Measurements from ENCODE around the gene ZFTA. TPM values are rescaled to one million over a fixed set of nuclear protein-coding genes. Genes with fewer than 3 reads are reported as not detected.

The ZFTA gene
- total RNA-seq, 2 experiments from 2014 or later = 4.1 to 4.3 TPM

GRCh38 chr11:63719987-63720386 lies 48.6 kb downstream of the ZFTA start:
- DNase-seq (no peak), ATAC-seq (no peak)
- Mint-ChIP-seq H3K27ac (no peak overlapping the region), H3K4me1 (ENCODE audit: low read depth) (no peaks in the 10 kb centered on the region), H3K27me3 (no peaks in the 10 kb centered on the region), H3K9me3 (no peaks in the 10 kb centered on the region), H3K4me3 (no peak overlapping the region), H3K36me3 (ENCODE audit: low read depth) (no peaks in the 10 kb centered on the region)
- intact Hi-C loops (cut with micrococcal nuclease) = no loop called here
- no peak for TF ChIP-seq CTCF (IDR thresholded peaks at IDR 0.05)
- CTCF ChIA-PET = interaction anchor here (0.8 to 1.0 kb wide), 2 partner anchors 15 to 18 kb away, joined by 3 read pairs; no protein-coding TSS in a partner anchor
- POLR2A ChIA-PET = interaction anchor here (0.6 kb wide), 1 partner anchor 1477 kb away, joined by 5 read pairs; no protein-coding TSS in a partner anchor

- H3K4me1 Mint-ChIP-seq (ENCODE audit: low read depth) = no peaks in the 10 kb centered on the region
- H3K27me3 Mint-ChIP-seq = no peaks in the 10 kb centered on the region
- CTCF ChIA-PET = interaction anchor here (1.5 kb wide), 1 partner anchor 19 kb away, joined by 7 read pairs; no protein-coding TSS in a partner anchor
- H3K36me3 Mint-ChIP-seq (ENCODE audit: low read depth) = no peaks in the 10 kb centered on the region
- no peaks in the 10 kb centered on the region for H3K9me3 Mint-ChIP-seq
- no peak overlapping the region for H3K27ac Mint-ChIP-seq
- no peak for TF ChIP-seq CTCF (IDR thresholded peaks at IDR 0.05)
- no peak for DNase-seq
- intact Hi-C loops (cut with micrococcal nuclease) = no loop called here
- no peak overlapping the region for H3K4me3 Mint-ChIP-seq
- ATAC-seq = no peak
- POLR2A ChIA-PET = no interaction called here
Observed at GRCh38 chr11:63719001-63719400, 49.6 kb downstream of the ZFTA start.

Other genes with a start within 250 kb of the ZFTA start
- 10 to 100 TPM; 24.1 to 26.2 TPM for gene PLAAT4, start 232.0 kb downstream of the ZFTA start, total RNA-seq
- gene PLAAT2, start 205.4 kb downstream of the ZFTA start, total RNA-seq = under 1 TPM in 1 of 2 experiments, not detected in 1; 0.38 TPM
- gene PLAAT3, start 154.3 kb downstream of the ZFTA start, total RNA-seq = 1 to 10 TPM; 4.8 to 6.5 TPM
- gene ATL3, start 97.4 kb downstream of the ZFTA start, total RNA-seq = 10 to 100 TPM; 24.1 to 24.4 TPM
- 10 to 100 TPM; 32.1 to 34.0 TPM for gene RTN3, start 87.3 kb downstream of the ZFTA start, total RNA-seq
- 10 to 100 TPM; 28.4 to 29.0 TPM for gene SPINDOC, start 44.7 kb upstream of the ZFTA start, total RNA-seq
- 10 to 100 TPM; 23.3 to 24.5 TPM for gene MARK2, start 70.3 kb upstream of the ZFTA start, total RNA-seq
- gene RCOR2, start 148.4 kb upstream of the ZFTA start, total RNA-seq = 1 to 10 TPM in 1 of 2 experiments, under 1 TPM in 1; 0.61 to 2.1 TPM
- 10 to 100 TPM; 18.5 to 20.5 TPM for gene NAA40, start 170.2 kb upstream of the ZFTA start, total RNA-seq
- gene COX8A, start 205.8 kb upstream of the ZFTA start, total RNA-seq = 100 to 1,000 TPM; 436 to 497 TPM
- 10 to 100 TPM; 70.1 to 73.9 TPM for gene OTUB1, start 217.7 kb upstream of the ZFTA start, total RNA-seq

Data from activated CD8-positive, alpha-beta T cell treated with anti-CD3 and anti-CD28 coated beads for 36 hours (primary cell).